HepG2 (cell line): Measurements from ENCODE around the gene CXCR5. TPM values are rescaled to one million over a fixed set of nuclear protein-coding genes. Genes with fewer than 3 reads are reported as not detected.

Experiments used
- ATAC-seq: fragments of 200-7000 bp; cut with Tn5 transposase; 3 replicates; pipeline ENCODE4 v1.9.1; 2020; ENCODE audit warnings: mild to moderate bottlenecking, moderate library complexity
- BruUV-seq: library from RNA; stranded (reverse); fragments of 400-500 nt; replicated peaks from 2 replicates; lab custom pipeline; 2021; lab: Mats Ljungman, UMichigan
- CTCF ChIA-PET: fragments of 300-600 bp; formaldehyde crosslinking; extraction: SDS; loops from one replicate; lab custom pipeline; 2021; ENCODE audit warnings: low total read pairs, inconsistent platforms, low intra/inter-chr PET ratio; lab: Yijun Ruan, JAX
- POLR2A ChIA-PET: fragments of 350-600 bp; sonication (Branson Sonifier 250); formaldehyde crosslinking; loops from one replicate; lab custom pipeline; 2020; ENCODE audit warnings: antibody characterized with exemption, inconsistent platforms; lab: Yijun Ruan, JAX
- DNase-seq: peaks from one replicate; pipeline ENCODE4 v3.0.0-alpha.2; 2015; ENCODE audit warnings: low spot score
- FAIRE-seq: peaks from 3 replicates; lab custom pipeline; 2011; peaks lifted over from hg19 to GRCh38; lab: Jason Lieb, UNC
- H2AFZ ChIP-seq: one replicate; pipeline ENCODE4 v1.6.1; 2011; ENCODE audit warnings: low read length, inconsistent platforms
- H3K27ac ChIP-seq: fragments of 300-600 bp; 3 replicates; pipeline ENCODE4 v1.8.0; 2011; ENCODE audit warnings: mixed run types, mild to moderate bottlenecking, mixed read lengths, low read length, inconsistent platforms; ENCODE audit not compliant: insufficient read depth; ENCODE audit errors: extremely low read length
- H3K27me3 ChIP-seq, 2 experiments: fragments of 200-600 bp in 1 of 2; 2 replicates in 1 of 2; 3 replicates in 1 of 2; pipeline versions ENCODE4 v1.6.0 to v1.8.0; 2011; ENCODE audit warnings: low read length in 2 of 2, mild to moderate bottlenecking in 2 of 2, moderate library complexity in 2 of 2, inconsistent platforms in 1 of 2; ENCODE audit not compliant: insufficient read depth in 2 of 2, control insufficient read depth in 1 of 2
- H3K36me3 ChIP-seq, 2 experiments: fragments of 200-600 bp in 1 of 2; replicated peaks in 1 of 2; 2 replicates in 1 of 2; 3 replicates in 1 of 2; pipeline versions ENCODE4 v1.5.1 to v1.8.0; 2011; ENCODE audit warnings: low read length in 2 of 2, inconsistent platforms in 1 of 2; ENCODE audit not compliant: insufficient read depth in 2 of 2, control insufficient read depth in 1 of 2
- H3K4me1 ChIP-seq: 2 replicates; pipeline ENCODE4 v1.5.1; 2012; ENCODE audit warnings: low read length, inconsistent platforms; ENCODE audit not compliant: insufficient read depth
- H3K4me2 ChIP-seq: 2 replicates; pipeline ENCODE4 v1.6.0; 2011; ENCODE audit warnings: low read depth, low read length, inconsistent platforms
- H3K4me3 ChIP-seq, 3 experiments: fragments of 200-600 bp in 1 of 3; sonication (generic), shearing (Covaris generic) in 1 of 3; replicated peaks in 1 of 3; 2 replicates each; pipeline ENCODE4 v1.5.1; 2011 to 2016; ENCODE audit warnings: low read length in 3 of 3, inconsistent platforms in 2 of 3, low read depth in 2 of 3, mild to moderate bottlenecking in 2 of 3, control low read depth in 1 of 3, mixed read lengths in 1 of 3; ENCODE audit not compliant: insufficient read depth in 1 of 3
- H3K79me2 ChIP-seq: one replicate; pipeline ENCODE4 v1.6.1; 2011; ENCODE audit warnings: low read length, inconsistent platforms; ENCODE audit not compliant: insufficient read depth
- H3K9ac ChIP-seq: 2 replicates; pipeline ENCODE4 v1.6.0; 2011; ENCODE audit warnings: mild to moderate bottlenecking, low read depth, low read length, inconsistent platforms; ENCODE audit not compliant: insufficient read depth
- H3K9me3 ChIP-seq: 2 replicates; pipeline ENCODE4 v1.5.1; 2012; ENCODE audit warnings: mild to moderate bottlenecking, low read length
- H4K20me1 ChIP-seq: 2 replicates; pipeline ENCODE4 v1.6.0; 2011; ENCODE audit warnings: inconsistent platforms, mild to moderate bottlenecking, low read length, moderate library complexity; ENCODE audit not compliant: insufficient read depth
- JARID2 ChIP-seq: sonication (generic); formaldehyde crosslinking; IDR thresholded peaks from 2 replicates; pipeline ENCODE4 v1.8.1; 2023; ENCODE audit warnings: missing genetic modification reagents, inconsistent platforms; ENCODE audit not compliant: insufficient replicate concordance
- KLF15 ChIP-seq: sonication (generic); formaldehyde crosslinking; IDR thresholded peaks from 2 replicates; pipeline ENCODE4 v1.8.1; 2023; ENCODE audit warnings: borderline replicate concordance, mild to moderate bottlenecking, inconsistent platforms, missing genetic modification reagents, mixed read lengths
- KLF9 ChIP-seq: IDR thresholded peaks from 2 replicates; pipeline ENCODE4 v1.6.1; 2016; ENCODE audit warnings: low read depth
- WGBS: methylation state at CpG from one replicate; pipeline ENCODE4 v1.1.6; 2017; ENCODE audit warnings: low lambda C conversion rate; 5-methylcytosine and 5-hydroxymethylcytosine counted together
- in situ Hi-C: cut with HindIII; loops from 2 replicates; pipeline ENCODE4 v1.10.0; 2017; ENCODE audit warnings: low pct_unique_long_range_greater_than_20kb; ENCODE audit not compliant: extremely low pct_ligation_motif_present
- intact Hi-C: fragments of 100-400 bp; cut with micrococcal nuclease; formaldehyde crosslinking; loops from one replicate; pipeline ENCODE4 v1.10.0; 2022; ENCODE audit not compliant: unreplicated experiment
- polyA plus RNA-seq, 8 experiments: library from polyadenylated mRNA; depleted of rRNA in 3 of 8; stranded (reverse) in 7 of 8; unstranded in 1 of 8; fragments of >200 nt; fragmentation: Illumina TruSeq in 4 of 8; extraction: Trizol in 4 of 8; gene quantifications; 2 replicates each; pipeline versions ENCODE4 v1.2.1 to v1.2.3, GENCODE V29; 2011 to 2016; ENCODE audit warnings: low read depth in 4 of 8, missing spikeins in 1 of 8, mixed read lengths in 1 of 8; ENCODE audit not compliant: insufficient read depth in 1 of 8
- total RNA-seq, 5 experiments: library from RNA; depleted of rRNA; stranded (reverse); fragments of >200 nt; fragmentation: Illumina TruSeq; extraction: Trizol; gene quantifications; 2 replicates each; pipeline ENCODE4 v1.2.3, GENCODE V29; 2016; ENCODE audit warnings: low read depth in 1 of 5
- TF ChIP-seq, protein P1 (sequence below): sonication (generic); formaldehyde crosslinking; IDR thresholded peaks from 2 replicates; pipeline ENCODE4 v1.5.1; 2020; ENCODE audit warnings: missing genetic modification reagents, mild to moderate bottlenecking, borderline replicate concordance

Gene CXCR5
- total and polyA plus RNA-seq, 2 of the 13 experiments (the other 11 are each of a cell fraction or from before 2014, with no cell fraction given) = not detected

- TF ChIP-seq KLF15 (CRISPR knock-in tag) (no peak), JARID2 (CRISPR knock-in tag) (no peak), KLF9 (CRISPR knock-in tag) (no peak)
- TF ChIP-seq, protein P1, sequence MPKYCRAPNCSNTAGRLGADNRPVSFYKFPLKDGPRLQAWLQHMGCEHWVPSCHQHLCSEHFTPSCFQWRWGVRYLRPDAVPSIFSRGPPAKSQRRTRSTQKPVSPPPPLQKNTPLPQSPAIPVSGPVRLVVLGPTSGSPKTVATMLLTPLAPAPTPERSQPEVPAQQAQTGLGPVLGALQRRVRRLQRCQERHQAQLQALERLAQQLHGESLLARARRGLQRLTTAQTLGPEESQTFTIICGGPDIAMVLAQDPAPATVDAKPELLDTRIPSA (CRISPR knock-in tag) = no peak
- Histone ChIP-seq H3K36me3 (peaks cover 0 to 2% of the 10 kb centered on the region in 2 experiments; a peak in 1 of 5 replicates), H3K9me3 (no peaks in the 10 kb centered on the region), H3K4me2 (no peak overlapping the region), H2AFZ (no peak overlapping the region), H3K4me3 (no peak overlapping the region), H3K27me3 (peaks cover 4 to 28% of the 10 kb centered on the region in 2 experiments; a peak in 4 of 5 replicates), H3K4me1 (0 out of 2 replicates have a peak, but pooled peaks cover 7% of the 10 kb centered on the region), H3K79me2 (no peaks in the 10 kb centered on the region), H4K20me1 (no peaks in the 10 kb centered on the region), H3K9ac (no peak overlapping the region), H3K27ac (no peak overlapping the region)
- CTCF ChIA-PET = no interaction called here
- POLR2A ChIA-PET = interaction anchor here (0.6 kb wide), 1 partner anchor 17 kb away, joined by 3 read pairs; no protein-coding TSS in a partner anchor
- no peak for FAIRE-seq
- in situ Hi-C loops (no loop called here), intact Hi-C loops (loop anchor here (10.0 kb wide), 1 partner anchor 1581 kb away; no protein-coding TSS in a partner anchor)
- no peak; the same call in 2 of the 3 replicates for ATAC-seq
- no TSS peak for BruUV-seq
- WGBS = 79% methylated on average over 15 of the region's 19 CpGs
- no peak for DNase-seq
Measured at GRCh38 chr11:118894192-118894591, 10.5 kb downstream of the CXCR5 start.
